Measurements from ENCODE around the gene YPEL2.

Gene YPEL2

DNA sequence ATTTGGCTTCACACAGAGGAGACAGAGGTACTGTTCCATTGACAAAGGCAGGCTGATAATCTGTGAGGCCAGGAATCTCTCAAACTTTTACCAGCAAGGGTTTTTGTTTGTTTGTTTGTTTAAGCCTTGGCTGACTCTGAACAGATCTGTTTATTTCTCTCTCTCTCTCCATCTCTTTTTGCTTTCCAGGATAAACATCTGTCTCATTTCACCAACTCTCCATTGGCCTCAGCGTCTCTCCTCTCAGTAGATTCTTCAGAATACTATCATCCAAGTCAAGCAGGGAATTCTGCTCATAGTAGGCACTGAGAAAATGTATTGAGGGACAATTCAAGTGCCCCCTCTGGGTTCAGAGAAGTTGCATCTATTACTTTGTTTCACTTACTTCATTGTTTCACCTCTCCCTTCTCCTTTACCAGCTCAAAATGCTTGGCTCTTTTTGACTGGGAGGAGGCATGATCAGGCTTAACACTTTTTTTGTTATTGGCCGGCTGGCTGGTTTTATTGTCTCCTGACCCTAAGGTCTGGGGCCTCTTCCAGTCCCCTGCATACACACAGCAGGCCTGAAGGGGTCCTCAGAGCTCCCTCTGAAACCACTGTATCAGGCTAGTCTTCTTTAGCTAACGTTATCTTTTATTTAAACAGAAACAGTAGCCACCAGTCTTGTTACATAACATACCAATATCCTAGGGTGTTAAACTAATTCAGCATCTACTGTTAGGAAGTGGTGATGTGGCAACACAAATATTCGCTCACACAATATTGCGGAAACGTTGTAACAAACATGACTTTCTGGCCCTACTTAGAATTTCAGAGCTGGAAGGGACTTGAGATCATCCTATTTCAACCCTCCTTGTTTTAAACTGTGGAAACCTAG is 2.0 kb upstream of the YPEL2 start:
- FAIRE-seq, result no peak
- peak; percentile 84 for DNase-seq (ENCODE audit: insufficient read length, low spot score)

DNA sequence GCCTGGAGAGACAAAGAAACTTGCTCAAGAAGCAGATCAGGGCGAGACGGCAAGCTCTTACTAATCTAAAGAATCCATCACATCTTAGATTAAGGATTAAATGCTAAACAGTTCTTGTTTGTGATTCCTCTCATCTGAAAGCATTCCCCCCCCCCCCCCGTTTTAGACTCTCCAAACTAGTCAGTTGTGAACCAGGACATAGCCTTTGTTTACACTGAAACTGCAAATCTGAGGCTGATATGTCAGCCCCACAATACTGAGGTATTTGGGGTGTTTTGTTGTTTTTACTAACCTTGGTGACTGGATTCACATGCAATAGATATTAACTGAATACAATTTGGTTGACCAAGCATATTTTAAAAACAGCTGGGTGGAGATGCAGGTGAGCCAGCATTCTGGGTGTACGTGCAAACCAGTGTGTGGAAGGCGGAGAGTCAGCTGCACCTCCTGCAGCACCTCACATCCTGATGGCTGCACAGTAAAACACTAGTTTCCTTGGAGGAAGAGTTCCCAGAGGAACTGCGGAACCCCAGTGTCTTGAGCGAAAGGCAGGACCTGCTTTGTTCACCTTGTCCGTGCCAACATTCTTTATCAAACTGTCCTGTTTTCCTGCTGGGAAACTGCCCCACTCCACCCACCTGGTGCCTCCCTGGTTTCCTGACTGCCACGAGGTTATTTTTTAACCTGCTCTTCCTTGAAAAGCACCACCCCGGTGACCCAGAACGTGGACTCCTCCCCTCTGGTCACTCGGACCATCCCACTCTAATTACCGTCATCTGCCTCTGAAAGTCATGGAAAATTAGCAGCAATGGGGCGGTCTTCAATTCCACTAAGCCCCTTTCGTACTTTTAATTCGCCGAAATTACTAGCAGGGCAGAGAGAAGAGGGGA is 1.2 kb upstream of the YPEL2 start:
- FAIRE-seq (no peak), DNase-seq (ENCODE audit: insufficient read length, low spot score) (no peak)

GRCh38 chr17:59331929-59332748 is 684 bp downstream of the YPEL2 start:
- FAIRE-seq (no peak), DNase-seq (ENCODE audit: insufficient read length, low spot score) (peak; percentile 44)

GRCh38 chr17:59332749-59333377 is 1.4 kb downstream of the YPEL2 start:
- FAIRE-seq (no peak), DNase-seq (ENCODE audit: insufficient read length, low spot score) (no peak)

DNA sequence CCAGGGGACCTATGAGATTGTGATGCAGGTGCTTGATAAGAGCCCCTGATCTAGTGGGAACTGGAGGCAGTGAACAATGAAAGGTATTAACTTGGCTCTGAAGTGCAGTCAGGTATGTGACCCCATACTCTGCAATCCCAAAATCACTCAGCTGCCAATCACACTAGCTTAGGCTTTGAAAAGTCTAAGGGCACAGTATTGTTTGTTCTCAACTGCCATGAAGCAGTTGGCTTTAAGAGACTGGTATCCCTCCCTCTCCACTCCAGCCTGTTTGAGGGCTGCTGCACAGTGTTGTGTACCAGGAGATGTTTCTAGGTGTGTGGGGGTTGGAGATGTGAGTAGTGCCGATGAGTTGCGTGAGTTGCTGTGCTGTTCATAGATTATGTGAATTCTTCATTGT is 2.4 kb downstream of the YPEL2 start:
- FAIRE-seq (peak; percentile 62), DNase-seq (ENCODE audit: insufficient read length, low spot score) (no peak)

- FAIRE-seq (no peak), DNase-seq (ENCODE audit: insufficient read length, low spot score) (no peak)
Measured at GRCh38 chr17:59335685-59336084, 4.2 kb downstream of the YPEL2 start.

DNA sequence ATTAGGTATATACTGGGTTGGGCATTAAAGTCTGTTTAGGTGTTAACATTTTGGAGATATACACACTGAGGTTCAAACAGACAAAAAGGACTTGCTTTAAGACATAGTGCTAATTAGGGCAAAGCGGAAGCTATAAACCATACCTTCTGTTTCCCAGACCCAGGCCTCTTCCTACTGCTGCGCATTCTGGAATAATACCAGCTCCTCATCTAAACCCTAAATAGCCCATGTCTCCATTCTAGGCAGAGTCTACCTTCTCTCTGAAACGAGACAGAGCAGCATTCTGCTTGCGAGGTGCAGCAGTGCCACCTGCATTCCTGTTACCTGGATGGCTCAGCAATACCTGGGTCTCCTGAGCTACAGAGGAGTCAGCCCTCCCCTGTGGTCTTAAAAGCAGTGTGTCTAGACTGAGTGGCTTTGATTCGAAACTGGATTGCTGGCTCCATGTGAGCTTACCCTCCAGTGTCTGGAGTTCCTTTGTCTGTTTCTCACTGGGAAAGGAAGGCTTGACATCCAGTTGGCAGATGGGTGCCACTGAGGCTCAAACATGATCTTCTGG is 6.4 kb downstream of the YPEL2 start:
- FAIRE-seq, result no peak

GRCh38 chr17:59338498-59338897 is 7.0 kb downstream of the YPEL2 start:
- no peak for FAIRE-seq
- no peak for DNase-seq (ENCODE audit: insufficient read length, low spot score)

More for the DNA sequence above, 6.4 kb downstream of the YPEL2 start:
- DNase-seq (ENCODE audit: insufficient read length, low spot score), result no peak

- FAIRE-seq (no peak), DNase-seq (ENCODE audit: insufficient read length, low spot score) (no peak)
Measured at GRCh38 chr17:59341922-59342321, 10.5 kb downstream of the YPEL2 start.

GRCh38 chr17:59342681-59343131 is 11.3 kb downstream of the YPEL2 start:
- FAIRE-seq, result no peak

DNA sequence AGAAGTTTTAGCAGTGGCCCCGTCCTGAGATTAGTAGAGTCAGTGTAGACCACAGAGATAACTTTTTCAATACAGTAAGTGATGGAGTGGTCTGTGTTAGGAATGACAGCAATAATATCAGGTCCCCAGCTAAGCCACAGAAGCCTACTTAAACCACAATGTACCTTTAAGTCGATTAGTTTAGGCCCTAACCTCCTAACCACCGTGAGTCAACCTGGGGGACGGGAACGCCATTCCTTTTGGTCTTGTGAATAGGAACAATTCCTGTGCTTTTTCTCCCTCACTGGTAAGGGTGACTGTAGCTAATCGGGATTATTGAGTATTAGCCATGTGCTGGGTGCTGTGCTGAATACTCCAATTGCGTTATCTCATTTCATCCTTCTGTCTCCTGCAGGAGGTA is 14.0 kb downstream of the YPEL2 start:
- peak; percentile 31 for FAIRE-seq
- no peak for DNase-seq (ENCODE audit: insufficient read length, low spot score)

More at GRCh38 chr17:59342681-59343131, 11.3 kb downstream of the YPEL2 start:
- DNase-seq (ENCODE audit: insufficient read length, low spot score), result no peak

GRCh38 chr17:59346341-59346740 is 14.9 kb downstream of the YPEL2 start:
- FAIRE-seq, result no peak
- DNase-seq (ENCODE audit: insufficient read length, low spot score), result no peak

DNA sequence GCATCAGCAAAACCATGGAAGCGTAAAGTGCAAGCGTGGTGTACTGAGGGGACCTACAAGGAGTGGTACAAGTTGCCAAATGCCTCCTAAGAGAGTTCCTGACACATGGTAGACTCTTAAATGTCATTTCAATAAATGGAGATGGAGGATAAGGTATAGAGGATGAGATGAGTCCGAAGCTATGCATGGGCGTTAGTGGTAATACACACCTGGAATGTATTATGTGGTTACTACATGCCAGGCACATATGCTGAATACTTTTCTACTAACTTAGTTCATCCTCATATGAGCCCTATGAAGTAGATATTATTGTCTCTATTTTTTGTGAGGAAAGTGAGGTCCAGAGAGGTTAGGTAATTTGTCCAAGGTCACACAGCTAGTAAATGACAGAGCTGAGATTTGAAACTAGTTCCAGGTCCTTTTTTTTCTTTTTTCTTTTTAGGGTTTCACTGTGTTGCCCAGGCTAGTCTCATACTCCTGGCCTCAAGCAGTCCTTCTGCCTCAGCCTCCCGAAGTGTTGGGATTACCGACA is 15.5 kb downstream of the YPEL2 start:
- DNase-seq (ENCODE audit: insufficient read length, low spot score) (no peak), FAIRE-seq (peak; percentile 38)

DNA sequence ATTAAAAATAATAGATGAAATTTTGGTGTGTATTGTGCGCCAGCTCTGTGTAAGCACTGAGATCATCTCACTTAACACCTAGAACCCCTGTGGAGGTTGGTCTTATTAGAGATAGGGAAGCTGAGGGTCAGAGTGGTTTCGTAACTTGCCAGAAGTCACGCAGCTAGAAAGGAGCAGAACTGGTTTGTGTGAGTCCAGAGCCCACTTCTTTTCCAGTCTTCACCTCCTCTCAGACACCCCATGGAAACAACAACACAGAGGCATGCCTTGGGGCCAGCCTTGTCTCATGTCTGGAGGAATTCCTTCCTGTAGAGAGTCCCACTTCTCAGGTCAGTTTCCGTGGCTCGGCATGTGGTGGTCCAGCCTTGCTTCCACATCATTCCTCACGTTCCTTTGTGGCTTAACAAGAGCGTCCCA is 16.5 kb downstream of the YPEL2 start:
- FAIRE-seq, result no peak

DNA sequence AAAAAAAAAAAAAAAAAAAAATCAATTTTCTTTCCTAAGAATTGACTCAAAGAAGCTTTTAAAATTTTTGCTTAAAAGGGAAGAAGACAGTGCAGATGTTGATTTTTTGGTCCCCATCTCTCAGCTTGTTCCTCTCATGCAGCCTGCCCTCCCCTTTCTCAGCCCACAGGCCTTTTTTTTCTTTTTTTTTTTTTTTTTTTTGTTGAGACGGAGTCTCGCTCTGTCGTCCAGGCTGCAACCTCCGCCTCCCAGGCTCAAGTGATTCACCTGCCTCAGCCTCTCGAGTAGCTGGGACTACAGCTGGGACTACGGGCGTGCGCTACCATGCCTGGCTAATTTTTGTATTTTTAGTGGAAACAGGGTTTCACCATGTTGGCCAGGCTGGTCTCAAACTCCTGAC is 17.7 kb downstream of the YPEL2 start:
- FAIRE-seq, result no peak

More for the DNA sequence above, 16.5 kb downstream of the YPEL2 start:
- DNase-seq (ENCODE audit: insufficient read length, low spot score), result no peak

GRCh38 chr17:59353106-59353854 is 21.8 kb downstream of the YPEL2 start:
- FAIRE-seq, result peak; percentile 38
- no peak for DNase-seq (ENCODE audit: insufficient read length, low spot score)

More for the DNA sequence above, 17.7 kb downstream of the YPEL2 start:
- DNase-seq (ENCODE audit: insufficient read length, low spot score), result no peak

DNA sequence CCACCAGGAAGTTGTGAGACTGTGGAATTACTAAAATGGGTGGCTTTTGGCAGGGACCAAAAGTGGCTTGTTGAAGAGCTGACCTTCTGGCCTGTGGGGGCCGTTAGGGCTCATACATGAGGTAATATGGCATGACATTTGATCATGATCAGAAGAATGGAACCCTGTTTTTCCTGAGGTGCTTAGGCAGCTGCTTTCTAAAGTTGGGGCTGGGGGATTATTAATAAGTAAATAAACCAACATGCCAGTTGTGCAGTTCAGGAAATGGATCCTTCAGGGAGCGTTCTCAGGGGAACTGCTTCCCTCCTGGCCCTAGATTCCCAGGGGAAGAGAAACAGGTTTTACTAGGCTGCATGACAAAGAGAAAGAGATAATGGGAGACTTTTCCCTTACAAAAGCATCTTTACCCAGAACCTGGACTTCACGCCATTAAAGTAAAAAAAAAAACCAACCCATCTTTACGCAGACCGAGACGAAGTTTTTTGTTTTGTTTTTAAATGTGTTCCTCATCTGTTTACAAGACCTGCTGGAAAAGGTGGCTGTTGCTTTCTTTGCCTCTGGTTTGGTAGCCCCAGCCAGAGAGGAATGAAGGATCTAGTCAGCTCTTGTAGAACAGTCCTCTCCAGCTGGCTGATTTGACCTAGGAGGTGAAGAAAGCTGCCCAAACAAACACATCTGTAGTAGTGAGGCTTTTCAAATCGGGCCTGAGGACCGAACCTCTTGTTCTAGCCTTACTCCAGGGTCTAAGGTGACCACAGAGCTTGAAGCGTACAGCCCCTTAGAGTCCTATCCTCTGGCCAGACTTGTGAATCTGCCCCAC is 22.7 kb downstream of the YPEL2 start:
- no peak for FAIRE-seq
- DNase-seq (ENCODE audit: insufficient read length, low spot score), result no peak
